Activated gamma-delta T cell treated with anti-CD3 and anti-CD28 coated beads, Interleukin-2, amount 50 U/mL, for 16 hours (primary cell): ENCODE data around the gene CAMTA1.
"Not testable (repeated sequence)": the region's sequence is repeated elsewhere in the genome, so short reads cannot be mapped to it uniquely, and the experiment has no call there.

Experiments
- DNase-seq: peaks from one replicate; pipeline ENCODE4 v3.0.0-alpha.2; 2020; ENCODE audit warnings: low read depth

CAMTA1 gene

GRCh38 chr1:7108251-7108650 lies 323.0 kb downstream of the CAMTA1 start:
- no peak for DNase-seq

GRCh38 chr1:7109901-7110300 lies 324.6 kb downstream of the CAMTA1 start:
- no peak for DNase-seq

GRCh38 chr1:7110321-7110720 lies 325.1 kb downstream of the CAMTA1 start:
- DNase-seq: no peak

- DNase-seq: no peak
These were observed 326.6 kb downstream of the CAMTA1 start for GRCh38 chr1:7111853-7112252.

GRCh38 chr1:7113136-7113535 lies 327.9 kb downstream of the CAMTA1 start:
- no peak for DNase-seq

- DNase-seq: no peak
These were observed 328.6 kb downstream of the CAMTA1 start for GRCh38 chr1:7113822-7114221.

- DNase-seq: no peak
These were observed 330.7 kb downstream of the CAMTA1 start for GRCh38 chr1:7116001-7116400.

GRCh38 chr1:7117399-7118281 lies 332.4 kb downstream of the CAMTA1 start:
- DNase-seq: no peak

- no peak for DNase-seq
These were observed 333.9 kb downstream of the CAMTA1 start for GRCh38 chr1:7119156-7119555.

- no peak for DNase-seq
These were observed 335.8 kb downstream of the CAMTA1 start for GRCh38 chr1:7120863-7121621.

GRCh38 chr1:7121622-7121988 lies 336.4 kb downstream of the CAMTA1 start:
- no peak for DNase-seq

- DNase-seq: no peak
These were observed 342.2 kb downstream of the CAMTA1 start for GRCh38 chr1:7127322-7128075.

GRCh38 chr1:7128293-7128692 lies 343.0 kb downstream of the CAMTA1 start:
- DNase-seq: no peak

GRCh38 chr1:7130127-7130526 lies 344.9 kb downstream of the CAMTA1 start:
- DNase-seq: no peak

- no peak for DNase-seq
These were observed 350.2 kb downstream of the CAMTA1 start for GRCh38 chr1:7135493-7135892.

GRCh38 chr1:7136166-7136953 lies 351.1 kb downstream of the CAMTA1 start:
- DNase-seq: no peak

- DNase-seq: no peak
These were observed 355.0 kb downstream of the CAMTA1 start for GRCh38 chr1:7140251-7140650.

GRCh38 chr1:7145947-7146346 lies 360.7 kb downstream of the CAMTA1 start:
- no peak for DNase-seq

- no peak for DNase-seq
These were observed 361.5 kb downstream of the CAMTA1 start for GRCh38 chr1:7146710-7147109.

- not testable (repeated sequence) for DNase-seq
These were observed 362.5 kb downstream of the CAMTA1 start for GRCh38 chr1:7147581-7148282.
